ENCODE data around the gene SMG9.

SMG9 gene

DNA sequence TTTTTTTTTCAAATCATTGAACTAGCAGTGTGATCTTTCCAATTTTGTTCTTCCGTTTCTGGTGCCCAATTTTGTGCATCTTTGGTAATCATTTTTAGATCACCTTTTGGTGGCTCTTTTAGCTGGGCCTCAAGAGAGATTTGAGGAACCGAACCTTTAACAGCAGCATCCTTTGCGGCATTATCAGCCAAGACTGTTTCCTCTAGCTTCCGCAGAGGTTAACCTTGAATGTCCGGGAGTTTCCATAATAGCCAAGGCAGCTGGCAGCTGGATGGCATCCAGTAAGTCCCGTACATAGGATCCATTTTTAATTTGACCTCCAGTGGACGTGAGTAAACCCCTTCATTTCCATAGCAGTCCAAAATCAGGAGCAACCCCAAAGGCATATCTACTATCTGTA, 29.3 kb downstream of the SMG9 start:
- DNase-seq, result no peak
- Histone ChIP-seq H3K4me3 (ENCODE audit: low read length) (no peak overlapping the region), H3K9ac (ENCODE audit: low read length) (no peak overlapping the region), H3K27me3 (replicated peaks; ENCODE audit: insufficient read depth, low read length) (no peaks in the 10 kb centered on the region), H4K20me1 (ENCODE audit: insufficient read depth, low read length) (no peaks in the 10 kb centered on the region), H3K4me1 (ENCODE audit: low read length) (no peaks in the 10 kb centered on the region), H3K36me3 (replicated peaks; ENCODE audit: insufficient read depth, low read length) (no peaks in the 10 kb centered on the region), H3K4me2 (ENCODE audit: low read depth, low read length) (no peak overlapping the region), H2AFZ (ENCODE audit: low read length) (no peak overlapping the region), H3K27ac (ENCODE audit: low read length) (no peak overlapping the region), H3K9me3 (replicated peaks; ENCODE audit: insufficient read depth, low read length) (no peaks in the 10 kb centered on the region), H3K79me2 (ENCODE audit: low read length) (no peaks in the 10 kb centered on the region), H3K9me2 (replicated peaks; ENCODE audit: insufficient read depth, low read length) (no peaks in the 10 kb centered on the region), H3F3A (ENCODE audit: insufficient read depth, low read length) (no peaks in the 10 kb centered on the region)
- TF ChIP-seq EZH2 (optimal IDR thresholded peaks at IDR 0.05; ENCODE audit: low read depth, low read length), result no peak
- TF ChIP-seq EZH2phosphoT487 (IDR thresholded peaks at IDR 0.05; ENCODE audit: low read length), result no peak

DNA sequence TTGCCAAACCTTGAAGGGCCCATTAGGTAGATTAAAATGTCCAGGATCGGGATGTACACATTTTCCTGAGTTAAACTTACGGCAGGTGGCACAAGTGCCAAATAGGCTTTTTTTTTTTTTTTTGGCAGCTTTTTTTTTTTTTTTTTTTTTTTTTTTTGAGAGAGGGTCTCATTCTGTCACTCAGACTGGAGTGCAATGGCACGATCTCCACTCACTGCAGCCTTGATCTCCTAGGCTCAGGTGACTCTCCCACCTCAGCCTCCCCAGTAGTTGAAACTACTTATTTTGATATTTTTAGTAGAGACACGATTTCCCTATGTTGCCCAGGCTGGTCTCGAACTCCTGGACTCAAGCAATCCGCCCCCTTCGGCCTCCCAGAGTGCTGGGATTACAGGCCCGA, 29.9 kb downstream of the SMG9 start:
- Histone ChIP-seq H3K9me3 (replicated peaks; ENCODE audit: insufficient read depth, low read length) (no peaks in the 10 kb centered on the region), H3F3A (ENCODE audit: insufficient read depth, low read length) (no peaks in the 10 kb centered on the region), H3K9me2 (replicated peaks; ENCODE audit: insufficient read depth, low read length) (no peaks in the 10 kb centered on the region), H3K4me1 (ENCODE audit: low read length) (no peaks in the 10 kb centered on the region), H3K36me3 (replicated peaks; ENCODE audit: insufficient read depth, low read length) (no peaks in the 10 kb centered on the region), H3K27ac (ENCODE audit: low read length) (no peak overlapping the region), H3K4me2 (ENCODE audit: low read depth, low read length) (no peak overlapping the region), H2AFZ (ENCODE audit: low read length) (no peak overlapping the region), H3K4me3 (ENCODE audit: low read length) (no peak overlapping the region), H3K9ac (ENCODE audit: low read length) (no peak overlapping the region), H4K20me1 (ENCODE audit: insufficient read depth, low read length) (no peaks in the 10 kb centered on the region), H3K27me3 (replicated peaks; ENCODE audit: insufficient read depth, low read length) (no peaks in the 10 kb centered on the region), H3K79me2 (ENCODE audit: low read length) (no peaks in the 10 kb centered on the region)
- no peak for DNase-seq
- TF ChIP-seq CTCF (IDR thresholded peaks at IDR 0.05; ENCODE audit: low read length) (no peak), EZH2phosphoT487 (IDR thresholded peaks at IDR 0.05; ENCODE audit: low read length) (no peak), EZH2 (optimal IDR thresholded peaks at IDR 0.05; ENCODE audit: low read depth, low read length) (no peak)

GRCh38 chr19:43723588-43723987, 31.2 kb downstream of the SMG9 start:
- H3K79me2 ChIP-seq (ENCODE audit: low read length), result no peaks in the 10 kb centered on the region
- no peak overlapping the region for H3K27ac ChIP-seq (ENCODE audit: low read length)
- no peaks in the 10 kb centered on the region for H3K9me2 ChIP-seq (replicated peaks; ENCODE audit: insufficient read depth, low read length)
- no peak overlapping the region for H3K4me2 ChIP-seq (ENCODE audit: low read depth, low read length)
- H3K36me3 ChIP-seq (replicated peaks; ENCODE audit: insufficient read depth, low read length), result no peaks in the 10 kb centered on the region
- no peak overlapping the region for H3K9ac ChIP-seq (ENCODE audit: low read length)
- TF ChIP-seq CTCF (IDR thresholded peaks at IDR 0.05; ENCODE audit: low read length), result no peak
- TF ChIP-seq EZH2 (optimal IDR thresholded peaks at IDR 0.05; ENCODE audit: low read depth, low read length), result no peak
- H2AFZ ChIP-seq (ENCODE audit: low read length), result no peak overlapping the region
- H3F3A ChIP-seq (ENCODE audit: insufficient read depth, low read length), result no peaks in the 10 kb centered on the region
- no peak for DNase-seq
- peaks cover 11% of the 10 kb centered on the region for H3K27me3 ChIP-seq (replicated peaks; ENCODE audit: insufficient read depth, low read length)
- no peaks in the 10 kb centered on the region for H3K4me1 ChIP-seq (ENCODE audit: low read length)
- no peaks in the 10 kb centered on the region for H3K9me3 ChIP-seq (replicated peaks; ENCODE audit: insufficient read depth, low read length)
- no peak overlapping the region for H3K4me3 ChIP-seq (ENCODE audit: low read length)
- no peaks in the 10 kb centered on the region for H4K20me1 ChIP-seq (ENCODE audit: insufficient read depth, low read length)

DNA sequence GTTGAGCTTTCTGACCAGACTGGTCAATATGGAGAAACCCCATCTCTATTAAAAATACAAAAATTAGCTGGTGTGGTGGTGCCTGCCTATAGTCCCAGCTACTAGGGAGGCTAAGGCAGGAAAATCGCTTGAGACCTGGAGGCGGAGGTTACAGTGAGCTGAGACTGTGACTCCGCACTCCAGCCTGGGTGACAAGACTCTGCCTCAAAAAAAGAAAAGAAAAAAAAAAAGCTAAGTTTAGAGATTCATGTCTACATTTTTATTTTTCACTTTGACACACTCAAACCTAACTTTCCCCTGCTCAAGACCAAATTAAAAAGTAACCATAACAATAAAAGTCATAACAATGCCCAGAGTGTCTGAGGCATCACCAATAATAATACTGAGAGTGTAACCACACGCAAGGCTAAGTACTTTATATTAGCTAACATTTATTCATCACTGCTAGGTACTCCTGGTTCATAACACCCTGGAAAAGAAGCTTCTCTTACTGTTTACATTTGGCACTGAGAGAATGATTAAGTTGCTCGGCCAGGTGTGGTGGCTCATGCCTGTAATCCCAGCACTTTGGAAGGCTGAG, 33.2 kb downstream of the SMG9 start:
- peaks cover 30% of the 10 kb centered on the region for H3K27me3 ChIP-seq (replicated peaks; ENCODE audit: insufficient read depth, low read length)
- no peak overlapping the region for H2AFZ ChIP-seq (ENCODE audit: low read length)
- H3K9ac ChIP-seq (ENCODE audit: low read length), result no peak overlapping the region
- no peak for TF ChIP-seq EZH2 (optimal IDR thresholded peaks at IDR 0.05; ENCODE audit: low read depth, low read length)
- no peak for TF ChIP-seq CTCF (IDR thresholded peaks at IDR 0.05; ENCODE audit: low read length)
- TF ChIP-seq EZH2phosphoT487 (IDR thresholded peaks at IDR 0.05; ENCODE audit: low read length), result no peak
- H3K79me2 ChIP-seq (ENCODE audit: low read length), result no peaks in the 10 kb centered on the region
- H3K36me3 ChIP-seq (replicated peaks; ENCODE audit: insufficient read depth, low read length), result no peaks in the 10 kb centered on the region
- H3K9me2 ChIP-seq (replicated peaks; ENCODE audit: insufficient read depth, low read length), result no peaks in the 10 kb centered on the region
- H3F3A ChIP-seq (ENCODE audit: insufficient read depth, low read length), result no peaks in the 10 kb centered on the region
- no peak for DNase-seq
- H4K20me1 ChIP-seq (ENCODE audit: insufficient read depth, low read length), result no peaks in the 10 kb centered on the region
- no peaks in the 10 kb centered on the region for H3K4me1 ChIP-seq (ENCODE audit: low read length)
- no peak overlapping the region for H3K4me2 ChIP-seq (ENCODE audit: low read depth, low read length)
- H3K9me3 ChIP-seq (replicated peaks; ENCODE audit: insufficient read depth, low read length), result no peaks in the 10 kb centered on the region
- no peak overlapping the region for H3K4me3 ChIP-seq (ENCODE audit: low read length)
- H3K27ac ChIP-seq (ENCODE audit: low read length), result no peak overlapping the region

Measured in MM.1S (cell line).